HG03378 (cell line): ENCODE measurements around the gene TBC1D26.
"Not testable (repeated sequence)": the region's sequence is repeated elsewhere in the genome, so short reads cannot be mapped to it uniquely, and the experiment has no call there.

Source experiments
- ATAC-seq: cut with Tn5 transposase; IDR thresholded peaks from one replicate; pipeline ENCODE4 v1.9.1; 2021; ENCODE audit warnings: mild to moderate bottlenecking, moderate library complexity; ENCODE audit not compliant: unreplicated experiment

TBC1D26 gene

GRCh38 chr17:15731900-15732299, at the start of gene TBC1D26:
TSS of gene TBC1D26 (plus strand) at chr17:15732283. CDS start at chr17:15735349, 3,066 bp downstream.
- not testable (repeated sequence) for ATAC-seq

DNA sequence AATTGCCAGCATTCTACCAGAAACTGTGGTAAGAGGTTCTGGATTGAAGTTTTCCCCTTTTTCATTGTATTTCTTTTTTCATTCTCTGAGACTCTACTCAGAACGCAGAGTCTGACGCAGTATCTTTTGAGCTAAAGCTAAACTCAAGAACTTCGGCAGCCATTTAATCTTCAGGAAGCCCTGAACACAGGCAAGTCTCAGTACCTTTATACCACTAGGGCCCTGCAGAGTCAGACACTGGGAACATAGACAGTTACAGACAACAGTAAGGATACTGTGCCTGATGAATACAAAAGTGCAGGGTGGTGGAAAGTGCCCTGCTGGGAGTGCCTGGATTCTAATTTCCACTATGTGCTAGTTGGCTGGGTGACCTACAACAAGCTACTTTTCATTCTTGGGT, 48.9 kb upstream of the TBC1D26 start:
- not testable (repeated sequence) for ATAC-seq

GRCh38 chr17:15683824-15684478, 48.1 kb upstream of the TBC1D26 start, which contains the start of gene TRIM16:
TSS of gene TRIM16 (minus strand) at chr17:15684311. CDS start at chr17:15651609, 32,702 bp downstream.
- peak; percentile 83 for ATAC-seq

DNA sequence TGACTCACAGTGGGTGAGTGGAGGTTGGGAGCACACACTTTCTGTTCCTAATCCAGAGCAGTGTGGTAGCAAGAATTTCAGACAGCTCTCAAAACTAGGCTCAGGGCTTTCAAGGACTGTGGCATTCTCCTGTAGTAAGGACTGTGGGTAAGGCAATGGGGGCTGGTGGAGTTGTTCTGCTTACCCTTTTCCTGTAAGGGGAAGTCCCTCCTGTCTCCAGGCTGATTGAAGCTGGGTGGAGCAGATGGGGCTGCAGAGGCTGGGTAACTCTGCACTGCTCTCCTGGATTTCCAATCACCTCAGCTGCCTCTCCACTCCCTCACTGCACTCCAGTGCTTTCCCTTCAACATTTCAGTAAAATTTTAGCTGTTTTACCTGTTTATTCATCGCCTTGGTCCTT, 44.6 kb upstream of the TBC1D26 start:
- not testable (repeated sequence) for ATAC-seq

- peak; percentile 10 for ATAC-seq
Measured at GRCh38 chr17:15698967-15699366, 33.1 kb upstream of the TBC1D26 start.

- peak; percentile 97 for ATAC-seq
Measured at GRCh38 chr17:15699413-15699924, 32.6 kb upstream of the TBC1D26 start, which contains the start of gene ZNF286A. TSS of gene ZNF286A (plus strand) at chr17:15699752. CDS start at chr17:15700330, 578 bp downstream.

DNA sequence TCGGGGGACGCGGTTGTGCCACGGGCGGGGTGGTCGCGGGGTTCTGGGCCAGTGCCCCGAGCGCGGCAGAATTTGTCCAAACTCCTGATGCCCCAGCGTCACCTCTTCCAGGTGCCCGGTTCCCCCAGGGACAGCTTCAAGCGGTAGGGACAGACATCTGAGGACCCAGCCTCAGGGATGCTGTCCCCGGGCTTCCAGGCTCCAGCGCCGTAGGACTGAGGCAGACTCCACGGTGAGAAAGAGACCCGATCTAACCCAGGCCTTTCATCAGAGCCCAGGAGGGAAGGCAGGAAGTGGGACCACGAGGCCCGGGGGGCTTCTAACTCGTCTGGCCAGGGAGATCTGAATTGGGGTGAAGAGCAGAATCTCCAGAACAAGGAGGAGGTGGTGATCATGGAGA, 32.1 kb upstream of the TBC1D26 start:
- not testable (repeated sequence) for ATAC-seq

DNA sequence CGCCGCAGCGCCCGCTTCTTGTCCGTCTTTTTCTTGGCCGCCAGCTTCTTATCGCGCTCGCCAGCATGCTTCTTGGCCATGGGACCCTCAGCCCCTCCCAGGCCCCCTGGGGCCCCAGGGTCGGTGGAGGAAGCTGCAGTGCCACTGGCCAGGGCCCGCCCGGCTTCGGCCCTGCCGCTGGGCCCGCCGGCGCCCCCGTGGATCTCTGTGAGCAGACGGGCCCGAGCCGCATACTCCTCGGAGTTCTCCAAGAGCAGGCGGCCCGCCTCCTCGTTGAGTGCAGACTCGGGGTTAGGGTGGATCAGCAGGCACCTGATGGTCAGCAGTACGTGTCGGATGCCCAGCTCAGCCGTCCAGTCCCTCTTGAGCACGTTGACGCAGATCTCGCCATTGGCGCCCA, 27.8 kb upstream of the TBC1D26 start:
- not testable (repeated sequence) for ATAC-seq

DNA sequence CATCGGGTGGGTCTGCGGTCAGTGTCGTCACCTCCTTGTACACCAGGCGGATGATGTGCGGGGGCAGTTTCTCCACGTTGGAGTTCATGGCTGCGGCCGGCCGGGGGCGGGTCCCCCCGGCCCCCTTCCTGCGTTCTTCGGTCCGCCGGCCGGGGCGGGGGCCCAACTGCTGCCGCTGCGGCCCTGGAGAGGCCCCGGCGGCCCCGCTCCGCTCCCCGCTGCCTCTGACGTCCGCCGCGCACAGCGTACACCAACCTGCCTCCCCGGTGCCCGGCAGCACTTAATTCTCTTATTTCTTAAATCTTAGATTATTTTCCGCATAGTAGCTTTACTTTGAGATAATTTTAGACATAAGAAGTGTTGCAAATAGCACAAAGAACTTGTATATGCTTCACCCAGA, 27.3 kb upstream of the TBC1D26 start:
- not testable (repeated sequence) for ATAC-seq

DNA sequence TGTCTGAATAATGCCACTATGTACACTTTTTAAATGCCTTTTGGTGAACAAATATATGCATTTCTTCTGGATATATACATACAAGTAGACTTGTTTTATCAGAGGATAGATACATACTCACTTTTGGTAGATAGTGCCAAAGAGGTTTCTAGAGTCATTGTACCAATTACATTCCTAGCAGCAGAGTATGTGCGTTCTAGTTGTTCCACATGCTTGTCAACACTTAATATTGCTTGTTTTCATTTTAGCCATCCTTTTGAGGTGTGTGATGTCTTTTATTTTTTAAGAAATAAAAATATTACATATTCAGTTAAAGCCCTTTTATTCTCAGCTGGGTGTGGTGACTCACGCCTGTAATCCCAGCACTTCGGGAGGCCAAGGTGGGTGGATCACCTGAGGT, 23.2 kb upstream of the TBC1D26 start:
- not testable (repeated sequence) for ATAC-seq

DNA sequence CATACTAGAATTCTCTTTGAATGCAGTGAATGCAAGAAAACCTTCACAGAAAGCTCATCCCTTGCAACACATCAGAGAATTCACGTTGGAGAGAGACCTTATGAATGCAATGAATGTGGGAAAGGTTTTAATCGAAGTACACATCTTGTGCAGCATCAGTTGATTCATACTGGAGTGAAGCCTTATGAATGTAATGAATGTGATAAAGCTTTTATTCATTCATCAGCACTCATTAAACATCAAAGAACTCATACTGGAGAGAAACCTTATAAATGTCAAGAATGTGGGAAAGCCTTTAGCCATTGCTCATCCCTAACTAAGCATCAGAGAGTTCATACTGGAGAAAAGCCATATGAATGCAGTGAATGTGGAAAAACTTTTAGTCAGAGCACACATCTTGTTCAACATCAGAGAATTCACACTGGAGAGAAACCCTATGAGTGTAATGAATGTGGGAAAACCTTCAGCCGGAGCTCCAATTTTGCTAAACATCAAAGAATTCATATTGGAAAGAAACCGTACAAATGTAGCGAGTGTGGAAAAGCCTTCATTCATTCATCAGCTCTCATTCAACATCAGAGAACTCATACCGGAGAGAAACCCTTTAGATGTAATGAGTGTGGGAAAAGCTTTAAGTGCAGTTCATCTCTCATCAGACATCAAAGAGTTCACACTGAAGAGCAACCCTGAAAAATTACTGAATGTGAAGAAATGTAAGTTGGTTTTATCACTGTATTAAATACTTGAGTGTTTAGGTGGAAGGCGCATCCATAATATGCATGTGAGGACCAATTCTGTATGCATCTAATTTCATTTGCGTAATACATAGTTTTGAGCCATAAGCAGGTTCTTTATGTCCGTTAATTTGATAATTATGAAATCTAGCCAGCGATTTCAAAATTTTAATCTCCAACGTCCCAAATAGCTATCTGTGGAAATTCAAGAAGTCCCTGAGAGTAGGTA, 15.2 kb upstream of the TBC1D26 start:
- not testable (repeated sequence) for ATAC-seq

GRCh38 chr17:15730535-15730934, 1.5 kb upstream of the TBC1D26 start:
- not testable (repeated sequence) for ATAC-seq

DNA sequence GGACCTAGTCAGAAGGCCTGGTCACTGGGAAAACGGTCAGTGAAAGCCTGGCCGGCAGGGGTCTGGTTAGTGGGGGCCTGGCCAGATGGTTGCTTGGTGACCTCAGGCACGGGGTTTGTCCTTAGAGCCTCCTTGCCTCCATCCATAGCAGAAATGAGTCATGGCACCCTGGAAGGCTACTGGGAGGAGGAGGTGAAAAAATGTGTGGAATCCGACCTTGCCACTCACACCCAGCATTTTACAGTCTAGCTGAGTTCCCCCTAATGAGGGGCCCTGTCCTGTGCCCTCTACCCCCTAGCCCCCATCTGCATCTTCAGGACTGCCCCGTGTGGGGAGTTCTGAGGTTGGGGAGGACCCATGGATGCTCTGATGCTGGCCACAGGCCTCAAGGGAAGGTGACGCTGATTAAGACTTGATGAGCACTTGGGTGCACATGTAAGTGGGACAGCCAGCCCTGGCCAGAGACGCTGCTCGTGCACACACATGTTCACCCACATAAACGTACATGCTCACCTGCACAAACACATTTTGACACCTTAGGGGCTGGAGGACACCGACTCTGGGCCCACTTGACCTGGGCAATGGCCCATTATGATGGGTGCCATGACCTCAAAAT, 1.2 kb downstream of the TBC1D26 start:
- not testable (repeated sequence) for ATAC-seq

DNA sequence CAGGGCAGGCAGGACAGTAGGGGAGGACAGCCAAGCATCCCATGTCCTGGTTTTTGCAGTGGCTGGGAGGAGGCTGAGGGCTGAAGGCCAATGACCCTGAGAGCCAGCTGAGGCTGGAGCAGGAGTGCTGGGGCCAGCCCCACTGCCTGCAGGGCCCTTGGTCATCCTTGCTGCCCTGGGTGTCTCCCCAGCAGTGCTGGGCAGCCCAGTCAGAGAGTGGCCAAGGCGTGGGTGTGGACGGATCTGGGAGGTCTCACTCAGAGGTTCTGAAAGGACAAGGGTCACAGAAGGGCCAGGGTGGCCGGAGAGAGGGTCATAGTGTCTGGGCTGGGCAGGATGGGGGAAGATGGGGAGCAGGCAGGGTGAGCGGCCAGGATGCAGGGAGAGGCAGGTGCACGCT, 4.5 kb downstream of the TBC1D26 start:
- ATAC-seq: not testable (repeated sequence)

GRCh38 chr17:15738066-15738465, 6.0 kb downstream of the TBC1D26 start:
- ATAC-seq: no peak

- ATAC-seq: not testable (repeated sequence)
Measured at GRCh38 chr17:15739259-15739658, 7.2 kb downstream of the TBC1D26 start.

GRCh38 chr17:15740041-15740440, 8.0 kb downstream of the TBC1D26 start:
- not testable (repeated sequence) for ATAC-seq

- ATAC-seq: no peak
Measured at GRCh38 chr17:15740570-15741120, 8.6 kb downstream of the TBC1D26 start.

GRCh38 chr17:15741624-15742023, 9.5 kb downstream of the TBC1D26 start:
- ATAC-seq: no peak

DNA sequence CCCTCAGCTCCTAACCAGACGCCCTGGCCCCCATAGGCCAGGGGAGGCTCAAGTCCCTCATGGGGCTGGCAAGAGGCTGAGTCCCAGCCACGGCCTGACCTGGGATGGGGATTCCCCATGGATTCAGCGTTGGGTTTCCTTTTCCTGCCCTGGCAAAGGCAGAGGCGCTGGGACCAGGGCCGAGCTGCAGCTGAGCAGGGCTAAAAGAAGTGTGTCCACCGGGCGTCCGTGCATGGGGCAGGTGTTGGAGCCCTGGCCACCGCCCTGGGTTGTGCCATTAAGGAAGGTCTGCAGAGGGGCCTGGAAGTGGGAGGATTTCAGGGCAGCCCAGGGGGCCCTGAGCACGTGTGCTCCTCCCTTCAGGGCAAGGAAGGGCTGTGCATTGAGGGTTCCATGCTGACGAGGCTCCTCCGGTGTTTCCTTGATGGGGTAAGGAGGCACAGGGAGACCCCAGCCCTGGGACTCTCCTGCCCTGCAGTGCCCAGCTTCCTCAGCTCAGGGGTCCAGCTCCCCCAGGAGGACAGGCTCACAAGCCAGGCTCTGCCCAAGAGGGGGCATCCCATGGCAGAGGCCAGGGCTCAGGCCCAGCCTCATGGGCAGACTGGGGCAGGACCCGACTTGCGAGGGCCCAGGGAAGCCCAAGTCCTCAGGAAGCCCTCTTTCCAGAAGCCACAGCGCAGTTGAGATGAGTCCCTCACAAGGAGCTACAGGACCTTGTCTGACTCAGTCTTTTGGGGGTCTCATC, 10.1 kb downstream of the TBC1D26 start:
- ATAC-seq: no peak
